ENCODE data around the gene TP53INP2.
A peak's percentile ranks its signal among the peaks of the same experiment; 100 is the strongest.
"Not testable (repeated sequence)": the region's sequence is repeated elsewhere in the genome, so short reads cannot be mapped to it uniquely, and the experiment has no call there.

TP53INP2 gene

DNA sequence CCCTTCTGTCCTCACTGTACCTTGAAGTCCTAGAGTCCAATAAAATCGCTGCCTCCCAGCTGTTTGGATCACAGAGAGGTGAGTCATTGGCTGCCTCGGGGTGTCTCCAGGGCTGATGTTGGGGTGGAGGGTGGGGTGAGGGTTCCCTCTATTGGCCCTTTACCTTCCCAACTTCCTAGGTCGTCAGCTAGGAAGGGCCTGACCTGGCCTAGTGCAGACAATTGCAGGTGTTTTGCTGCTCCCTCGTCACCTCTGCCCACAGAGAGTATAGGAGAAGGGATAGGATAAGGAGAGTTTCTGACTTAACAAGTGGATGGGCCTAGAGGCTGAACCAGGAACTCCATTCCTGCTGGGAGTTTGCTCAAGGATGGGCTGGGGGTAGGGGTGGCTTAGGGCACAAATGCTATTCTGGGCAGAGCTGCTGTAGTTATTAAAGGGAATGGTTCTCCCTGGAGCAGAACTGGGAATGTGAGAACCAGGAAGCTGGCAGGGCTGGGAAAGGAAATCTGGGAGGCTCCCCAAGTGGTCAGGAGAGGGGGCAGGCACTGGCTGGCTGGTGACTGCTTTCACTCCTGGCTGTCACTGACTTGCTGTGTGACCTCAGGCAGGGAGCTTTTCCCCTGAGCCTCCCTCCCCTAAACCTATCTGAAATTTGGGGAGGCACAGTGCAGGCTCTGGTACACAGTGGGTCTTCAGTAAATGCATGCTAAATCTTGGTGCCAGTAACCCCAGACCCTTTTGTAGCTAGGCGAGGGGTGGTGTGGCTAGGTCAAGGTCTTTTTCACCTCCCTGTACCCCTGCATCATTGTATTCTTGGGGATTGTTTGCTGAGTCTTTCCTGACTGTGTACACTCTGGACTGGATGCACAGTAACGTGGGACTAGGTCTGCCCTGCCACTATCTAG is 1.5 kb downstream of the TP53INP2 start:
- no peak for DNase-seq (ENCODE audit: low read depth, low spot score)

DNA sequence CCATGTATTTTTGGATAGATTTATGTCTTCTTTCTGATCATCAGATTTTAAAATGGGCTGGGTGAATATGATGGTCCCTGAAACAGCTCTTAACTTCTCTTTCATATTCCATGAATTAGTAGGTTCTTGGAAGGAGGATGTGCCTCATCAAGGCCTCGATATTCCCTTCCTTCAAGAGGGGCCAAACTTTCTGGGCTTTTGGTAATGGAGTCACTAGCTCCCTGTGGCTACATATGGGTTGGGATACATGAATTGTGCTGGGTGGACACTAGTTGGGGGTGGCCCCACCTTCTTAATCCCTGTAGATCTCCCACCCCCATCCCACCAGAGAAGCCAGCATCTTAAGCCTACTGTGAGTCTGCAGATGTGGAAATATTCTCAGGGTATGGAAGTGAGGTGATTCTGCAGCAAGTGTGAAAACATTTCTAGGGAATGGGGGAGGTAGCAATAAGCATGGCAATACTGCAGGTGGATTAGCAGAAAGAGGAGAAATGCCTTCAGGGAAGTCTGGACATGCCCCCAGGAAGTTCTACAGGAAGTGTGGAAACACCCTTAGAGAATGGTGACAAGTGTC is 2.2 kb downstream of the TP53INP2 start:
- no peak for DNase-seq (ENCODE audit: low read depth, low spot score)

DNA sequence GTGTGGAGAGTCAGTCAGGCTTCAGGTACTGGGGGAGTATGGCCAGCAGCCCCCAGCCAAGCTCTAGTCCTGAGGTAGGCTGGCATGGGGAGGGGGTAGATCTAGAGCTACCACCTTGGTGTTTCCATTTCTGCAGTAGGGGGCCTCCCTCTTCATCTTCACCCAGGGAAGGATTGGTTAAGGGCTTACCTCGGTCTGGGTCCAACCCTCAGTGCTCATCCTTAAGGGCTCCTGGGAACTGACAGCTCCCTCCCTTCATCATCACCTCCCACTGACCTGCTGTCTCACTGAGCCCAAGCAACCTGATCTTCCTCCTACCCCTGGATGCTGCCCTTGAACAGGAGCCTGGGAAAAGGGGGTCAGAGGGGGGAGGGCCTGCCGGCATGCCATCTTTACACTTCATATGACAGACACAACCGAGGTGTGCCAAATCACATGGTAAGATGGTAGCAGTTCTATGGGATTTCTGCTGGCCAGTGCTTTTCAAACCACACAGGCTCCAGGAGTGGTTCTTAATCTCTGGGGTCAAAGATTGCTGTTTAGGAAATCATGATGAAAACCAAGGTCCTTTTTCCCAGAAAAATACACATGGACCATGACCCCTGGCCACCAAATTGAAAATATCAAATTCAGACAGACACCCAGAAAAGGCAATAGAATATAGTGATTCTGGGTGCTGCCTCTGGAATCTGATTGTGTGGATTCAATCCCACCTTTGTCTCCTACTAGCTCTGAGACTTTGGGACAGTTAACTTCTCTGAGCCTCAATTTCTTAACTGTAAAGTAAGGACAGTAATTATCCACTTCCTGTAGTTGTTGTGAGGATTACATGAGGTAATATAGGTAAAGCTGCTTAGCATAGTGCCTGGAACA is 3.0 kb downstream of the TP53INP2 start:
- no peak for DNase-seq (ENCODE audit: low read depth, low spot score)

DNA sequence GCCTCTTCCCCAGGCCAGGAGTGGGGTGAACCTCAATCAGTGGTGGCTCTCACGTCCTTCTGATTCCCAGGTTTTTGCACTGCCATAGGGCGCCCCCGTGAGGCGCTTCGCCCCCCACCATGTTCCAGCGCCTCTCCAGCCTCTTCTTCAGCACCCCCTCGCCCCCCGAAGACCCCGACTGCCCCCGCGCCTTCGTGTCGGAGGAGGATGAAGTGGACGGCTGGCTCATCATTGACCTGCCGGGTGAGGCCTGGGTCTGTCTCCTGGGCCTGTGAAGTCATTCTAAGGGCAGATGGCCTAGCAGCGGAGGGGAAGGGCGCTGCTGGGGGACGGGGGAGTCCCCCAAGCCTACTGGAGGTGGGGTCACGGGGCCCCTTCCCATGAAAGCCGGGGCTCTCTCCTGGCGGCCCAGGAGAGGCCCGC is 4.5 kb downstream of the TP53INP2 start:
- no peak for DNase-seq (ENCODE audit: low read depth, low spot score)

DNA sequence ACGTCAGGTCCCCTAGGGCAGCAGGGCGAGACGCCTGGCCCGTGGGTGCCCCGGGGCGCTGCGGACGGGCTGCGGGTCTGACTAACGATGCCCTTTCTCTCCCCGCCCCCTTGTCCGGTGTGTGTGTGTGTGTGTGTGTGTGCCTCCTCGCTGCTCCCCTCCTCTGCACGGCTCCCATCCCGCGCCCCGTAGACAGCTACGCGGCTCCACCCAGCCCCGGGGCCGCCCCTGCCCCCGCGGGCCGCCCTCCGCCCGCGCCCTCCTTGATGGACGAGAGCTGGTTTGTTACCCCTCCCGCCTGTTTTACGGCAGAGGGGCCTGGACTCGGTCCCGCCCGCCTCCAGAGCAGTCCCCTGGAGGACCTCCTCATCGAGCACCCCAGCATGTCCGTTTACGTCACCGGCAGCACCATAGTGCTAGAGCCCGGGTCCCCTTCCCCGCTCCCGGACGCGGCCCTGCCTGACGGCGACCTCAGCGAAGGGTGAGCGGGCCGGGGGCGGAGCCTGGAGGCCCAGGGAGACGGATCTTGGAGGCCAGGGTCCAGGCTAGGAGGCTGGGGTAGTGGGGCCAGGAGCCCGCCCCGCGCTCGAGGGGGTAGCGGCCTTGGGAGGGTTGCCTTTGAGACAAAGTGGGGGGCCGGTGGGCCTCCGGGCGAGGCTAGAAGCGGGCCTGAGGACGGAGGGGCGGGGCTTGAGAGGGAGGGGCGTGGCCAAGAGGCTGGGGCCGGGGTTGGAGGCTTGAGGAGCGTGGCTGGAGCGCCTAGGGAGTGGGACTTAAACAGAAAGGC is 5.1 kb downstream of the TP53INP2 start:
- peak; percentile 52 for DNase-seq (ENCODE audit: low read depth, low spot score)

DNA sequence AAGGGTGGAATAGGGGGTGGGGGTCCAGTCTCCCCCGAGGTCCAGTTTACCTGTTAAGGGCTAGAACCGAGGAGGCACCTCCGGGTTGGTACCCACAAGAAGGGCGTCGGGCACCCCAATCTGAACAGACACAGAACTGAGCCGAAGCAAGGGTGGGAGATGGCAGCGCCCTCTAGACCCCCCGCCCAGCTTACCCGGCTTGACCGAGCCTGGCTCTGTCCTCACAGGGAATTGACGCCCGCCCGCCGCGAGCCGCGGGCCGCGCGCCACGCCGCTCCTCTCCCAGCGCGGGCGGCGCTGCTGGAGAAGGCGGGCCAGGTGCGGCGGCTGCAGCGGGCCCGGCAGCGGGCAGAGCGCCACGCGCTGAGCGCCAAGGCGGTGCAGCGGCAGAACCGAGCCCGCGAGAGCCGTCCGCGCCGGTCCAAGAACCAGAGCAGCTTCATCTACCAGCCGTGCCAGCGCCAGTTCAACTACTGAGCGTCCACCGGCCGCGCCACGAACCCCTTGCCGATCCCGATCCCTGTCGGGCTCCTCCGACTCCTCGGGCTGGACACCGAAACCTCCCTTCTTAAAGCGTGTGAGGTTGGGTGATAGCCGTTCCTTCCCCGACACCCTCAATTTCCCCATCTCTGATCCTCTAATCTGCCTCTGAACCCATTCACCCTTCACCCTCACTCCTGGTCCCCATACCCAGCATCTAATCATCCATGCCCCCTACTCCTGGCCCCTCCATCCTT is 5.9 kb downstream of the TP53INP2 start:
- DNase-seq (ENCODE audit: low read depth, low spot score), result no peak

DNA sequence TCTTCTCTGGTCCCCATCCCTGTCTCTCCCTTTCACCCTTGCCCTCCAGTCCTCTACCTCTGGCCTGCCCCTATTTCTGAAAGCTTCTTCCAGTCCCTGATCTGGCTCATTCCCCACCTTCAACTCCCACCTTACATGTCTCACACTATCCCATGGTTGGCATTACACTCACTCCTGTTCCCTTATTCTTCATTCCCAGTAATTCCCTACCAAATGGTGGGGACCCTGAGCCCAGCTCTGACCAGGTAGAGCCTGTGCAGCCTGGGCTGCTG is 6.4 kb downstream of the TP53INP2 start:
- no peak for DNase-seq (ENCODE audit: low read depth, low spot score)

DNA sequence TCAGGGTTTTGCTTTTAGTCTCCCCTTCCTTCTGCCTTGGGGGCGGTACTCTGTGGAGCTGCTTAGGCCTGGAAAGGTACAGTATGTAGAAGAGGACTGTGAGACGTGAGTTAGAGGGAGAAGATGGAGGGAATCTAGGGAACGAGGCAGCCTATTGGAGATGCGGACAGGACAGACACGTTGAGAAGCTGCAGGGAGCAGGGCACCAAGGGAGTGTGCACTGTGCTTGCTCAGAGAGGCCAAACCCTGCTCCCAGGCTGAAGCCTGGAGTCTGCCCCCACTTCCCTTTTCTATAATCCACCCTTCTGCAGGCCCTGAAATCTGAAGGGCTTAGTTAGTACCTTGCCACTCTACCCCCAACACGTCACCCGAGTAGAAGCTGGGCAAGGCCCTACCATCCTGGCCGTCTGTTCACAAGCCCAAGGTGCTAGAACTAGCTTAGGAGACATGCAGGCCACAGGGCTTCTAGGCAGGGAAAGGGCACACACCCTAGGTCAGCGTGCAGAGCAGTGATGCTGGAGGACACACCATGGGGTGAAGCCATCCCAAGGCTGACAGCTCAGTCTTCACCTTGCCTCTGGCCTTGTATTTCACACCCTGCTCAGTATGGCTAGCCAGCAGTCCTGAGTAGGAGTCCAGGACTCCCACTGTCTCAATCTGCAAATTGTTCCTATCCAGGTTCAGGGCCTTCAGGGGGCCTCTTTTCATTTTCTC is 6.9 kb downstream of the TP53INP2 start:
- DNase-seq (ENCODE audit: low read depth, low spot score), result no peak

DNA sequence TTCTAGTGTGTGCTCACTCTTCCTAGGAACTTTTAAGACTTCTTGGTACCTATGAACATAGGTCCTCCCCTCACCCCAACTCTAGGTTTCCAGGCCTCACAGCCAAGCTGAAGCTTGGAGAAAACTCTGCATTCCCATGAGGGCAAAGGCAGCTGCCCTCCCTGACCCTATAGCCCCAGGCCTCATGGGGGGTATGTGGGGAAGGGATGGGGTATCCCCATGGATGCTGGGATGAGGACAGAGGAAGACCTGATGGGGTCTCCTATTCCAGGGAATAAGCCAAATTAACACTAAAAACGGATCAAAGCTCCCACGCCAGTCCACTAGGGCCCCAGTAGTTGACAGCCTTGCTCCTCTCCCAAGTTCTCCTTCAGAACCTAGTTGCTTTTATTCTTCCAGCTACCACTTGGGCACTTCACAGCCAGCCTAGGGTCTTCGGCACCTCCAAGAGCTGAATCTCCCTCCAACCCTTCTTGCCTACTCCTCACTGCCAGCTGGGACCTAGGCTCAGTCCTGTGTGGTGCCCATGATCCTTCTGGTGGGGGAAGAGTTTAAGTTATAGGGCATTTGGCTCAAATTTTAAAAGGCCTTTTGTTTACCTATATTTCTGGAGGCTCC is 7.8 kb downstream of the TP53INP2 start:
- DNase-seq (ENCODE audit: low read depth, low spot score), result no peak

DNA sequence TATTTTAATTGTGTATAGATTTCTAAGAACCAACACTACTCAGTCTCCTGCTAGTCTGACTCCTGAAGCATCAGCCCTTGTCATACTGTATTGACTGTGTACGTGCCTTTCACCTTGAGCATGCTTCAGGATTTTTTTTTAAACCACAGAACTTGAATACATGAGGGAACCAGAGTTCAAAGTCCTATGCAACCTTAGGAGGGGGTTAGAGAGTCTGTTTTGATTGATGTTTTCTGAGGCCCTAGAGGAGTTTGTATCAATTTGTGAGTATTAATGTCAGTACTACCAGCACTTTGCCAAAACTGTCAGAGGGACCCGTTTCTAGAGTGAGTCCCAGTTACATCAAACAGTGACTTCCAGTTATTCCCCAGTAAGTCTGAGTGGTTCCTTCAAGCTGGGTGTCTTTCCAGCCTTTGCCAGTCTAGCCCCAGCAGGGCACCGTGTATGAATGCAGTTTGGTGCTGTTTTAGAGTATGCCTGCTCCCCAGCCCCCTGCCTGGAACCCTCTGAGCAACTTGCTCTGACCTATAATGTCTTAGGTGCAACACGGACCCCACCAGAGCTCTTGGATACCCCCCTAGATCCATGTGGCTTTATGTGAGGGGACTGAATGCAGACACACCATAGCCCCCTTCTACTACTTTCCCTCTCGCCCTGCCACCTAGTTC is 8.5 kb downstream of the TP53INP2 start:
- no peak for DNase-seq (ENCODE audit: low read depth, low spot score)

DNA sequence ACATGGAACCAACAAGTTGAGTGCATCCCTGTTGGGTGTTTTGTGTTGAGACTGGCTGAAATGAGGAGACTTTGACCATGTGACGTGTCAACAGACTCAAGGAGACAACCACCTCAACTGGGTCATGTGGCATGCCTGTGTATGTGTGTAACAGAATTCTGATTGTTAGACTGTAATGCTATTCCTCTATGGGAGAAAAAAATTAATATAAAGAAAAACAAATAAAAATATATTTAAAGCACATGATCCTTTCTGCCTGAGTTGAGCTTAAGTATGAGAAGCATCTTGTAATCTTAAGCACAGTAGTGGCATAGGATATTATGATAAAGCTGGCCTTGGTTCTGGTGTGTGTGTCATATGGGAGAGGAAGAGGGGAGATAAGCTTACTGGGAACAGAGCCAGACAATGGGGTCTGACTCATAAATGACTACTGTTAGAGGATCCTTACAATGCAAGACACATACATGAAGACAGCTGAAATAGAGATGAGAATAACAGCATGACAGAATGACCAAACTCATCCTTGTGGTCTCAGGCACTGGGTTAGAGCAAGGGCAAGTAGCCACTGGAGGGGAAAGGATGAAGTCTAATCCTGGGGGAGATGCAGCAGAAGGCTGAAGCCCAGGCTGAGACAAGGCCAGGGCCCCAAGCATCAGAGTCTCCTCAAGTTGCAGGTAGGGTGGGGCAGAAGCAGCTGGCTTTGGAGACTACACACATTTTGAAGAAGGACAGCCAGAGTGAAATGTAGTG is 9.2 kb downstream of the TP53INP2 start:
- no peak for DNase-seq (ENCODE audit: low read depth, low spot score)

DNA sequence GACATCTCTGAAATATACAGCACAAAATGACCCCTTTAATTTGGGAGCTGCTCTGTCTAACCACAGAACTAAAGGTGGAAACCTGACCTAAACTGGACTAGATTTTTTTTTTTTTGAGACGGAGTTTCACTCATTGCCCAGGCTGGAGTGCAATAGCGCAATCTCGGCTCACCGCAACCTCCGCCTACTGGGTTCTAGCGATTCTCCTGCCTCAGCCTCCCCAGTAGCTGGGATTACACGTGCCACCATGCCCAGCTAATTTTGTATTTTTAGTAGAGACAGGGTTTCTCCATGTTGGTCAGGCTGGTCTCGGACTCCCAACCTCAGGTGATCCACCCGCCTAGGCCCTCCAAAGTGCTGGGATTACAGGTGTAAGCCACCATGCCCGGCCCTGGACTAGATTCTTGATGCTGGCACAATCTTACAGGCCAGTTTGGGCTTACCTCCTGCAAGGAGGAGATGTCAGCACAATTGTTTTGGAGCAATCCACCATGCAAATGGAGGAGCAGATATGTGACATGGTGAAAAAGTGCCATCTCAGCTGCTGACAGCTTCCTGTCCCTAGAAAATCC is 9.9 kb downstream of the TP53INP2 start:
- DNase-seq (ENCODE audit: low read depth, low spot score), result not testable (repeated sequence)

DNA sequence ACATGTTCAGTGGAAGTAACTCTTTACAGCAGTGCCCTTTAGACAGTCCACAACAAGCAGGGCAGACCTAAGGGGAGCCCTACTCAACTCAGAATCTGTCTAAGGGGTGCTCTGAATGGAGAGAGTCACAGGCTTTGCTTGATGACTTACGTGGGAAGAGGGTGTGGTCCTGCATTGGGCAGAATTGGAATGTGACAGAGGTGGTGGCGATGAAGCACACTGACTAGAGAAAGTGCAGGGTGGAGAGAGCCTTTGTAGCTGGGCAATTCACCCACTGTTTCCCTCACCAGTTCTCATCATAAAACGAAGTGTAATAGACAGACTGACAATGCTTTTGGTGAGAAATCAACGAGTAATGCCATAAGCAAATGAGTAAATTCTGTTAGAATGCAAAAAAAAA is 11.2 kb downstream of the TP53INP2 start:
- DNase-seq (ENCODE audit: low read depth, low spot score), result no peak

DNA sequence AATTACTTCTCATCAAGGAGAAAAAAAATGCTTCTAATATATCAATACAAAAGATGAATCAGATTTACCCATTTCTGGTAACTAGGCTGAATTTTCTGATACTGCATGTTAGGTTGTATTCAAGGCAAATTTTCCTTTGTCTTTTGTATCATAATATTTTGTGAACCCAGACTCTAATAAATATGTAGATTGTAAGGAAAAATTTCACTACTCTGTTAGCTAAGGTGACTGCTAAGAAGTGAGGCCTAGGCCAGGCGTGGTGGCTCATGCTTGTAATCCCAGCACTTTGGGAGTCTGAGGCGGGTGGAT is 12.7 kb downstream of the TP53INP2 start:
- DNase-seq (ENCODE audit: low read depth, low spot score), result no peak

DNA sequence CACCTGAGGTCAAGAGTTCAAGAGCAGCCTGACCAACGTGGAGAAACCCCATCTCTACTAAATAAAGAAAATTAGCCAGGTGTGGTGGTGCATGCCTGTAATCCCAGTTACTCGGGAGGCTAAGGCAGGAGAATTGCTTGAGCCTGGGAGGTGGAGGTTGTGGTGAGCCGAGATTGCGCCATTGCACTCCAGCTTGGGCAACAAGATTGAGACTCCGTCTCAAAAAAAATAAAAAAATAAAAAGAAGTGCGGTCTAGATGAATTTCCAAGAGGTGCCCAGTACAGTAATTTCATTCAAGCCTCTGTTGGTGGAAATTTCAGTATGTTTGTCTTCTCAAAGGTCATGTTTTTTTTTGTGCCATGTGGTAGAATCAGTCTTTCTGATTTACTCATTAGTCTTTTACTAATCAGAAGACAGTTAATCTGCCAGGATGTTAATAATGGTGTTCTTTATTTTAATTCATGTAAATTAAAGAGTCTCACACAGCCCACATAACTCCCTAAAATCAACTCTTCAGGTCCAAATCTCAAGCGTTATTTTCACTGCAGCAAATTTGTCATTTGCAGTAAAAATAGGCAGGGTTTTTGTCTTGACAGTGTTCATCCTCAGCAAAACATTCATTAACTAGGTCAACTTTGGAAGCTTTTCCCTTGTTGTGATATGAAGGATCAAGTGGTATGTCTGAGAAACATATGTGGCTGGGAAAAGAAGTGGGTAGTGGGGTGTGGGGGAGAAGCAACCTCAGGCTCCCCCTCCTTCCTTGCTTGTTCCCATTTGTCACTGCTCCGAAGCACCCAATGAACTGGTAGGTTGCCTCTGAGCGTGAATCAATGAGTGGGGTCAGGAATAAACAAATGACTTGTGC is 13.3 kb downstream of the TP53INP2 start:
- no peak for DNase-seq (ENCODE audit: low read depth, low spot score)

DNA sequence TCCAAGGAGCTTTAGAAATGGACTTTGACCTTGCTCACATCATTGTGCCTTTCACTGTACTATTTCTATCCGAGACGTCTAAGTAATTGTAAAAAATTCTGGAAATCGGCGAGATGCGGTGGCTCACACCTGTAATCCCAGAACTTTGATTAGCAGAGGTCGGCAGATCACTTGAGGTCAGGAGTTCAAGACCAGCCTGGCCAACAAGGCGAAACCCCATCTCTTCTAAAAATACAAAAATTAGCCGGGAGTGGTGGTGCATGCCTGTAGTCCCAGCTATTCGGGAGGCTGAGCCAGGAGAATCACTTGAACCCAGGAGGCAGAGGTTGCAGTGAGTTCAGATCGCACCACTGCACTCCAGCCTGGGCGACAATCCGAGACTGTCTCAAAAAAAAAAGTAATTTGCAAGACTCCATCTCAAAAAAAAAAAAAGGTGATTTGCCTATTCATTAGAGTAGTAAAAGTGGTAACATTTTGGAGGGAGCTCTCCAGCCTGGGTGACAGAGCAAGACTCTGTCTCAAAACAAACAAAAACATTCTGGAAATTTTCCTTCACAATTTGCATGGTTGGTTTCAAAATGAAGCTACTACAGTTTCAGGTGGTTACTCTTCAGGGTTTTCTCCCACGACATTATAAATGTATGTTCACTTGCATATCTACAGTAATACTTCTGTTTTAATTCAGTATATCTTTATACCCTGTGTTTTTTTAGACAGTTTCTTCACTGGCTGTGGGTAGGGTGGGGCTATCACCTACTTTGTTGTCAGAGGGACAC is 15.3 kb downstream of the TP53INP2 start:
- not testable (repeated sequence) for DNase-seq (ENCODE audit: low read depth, low spot score)

DNA sequence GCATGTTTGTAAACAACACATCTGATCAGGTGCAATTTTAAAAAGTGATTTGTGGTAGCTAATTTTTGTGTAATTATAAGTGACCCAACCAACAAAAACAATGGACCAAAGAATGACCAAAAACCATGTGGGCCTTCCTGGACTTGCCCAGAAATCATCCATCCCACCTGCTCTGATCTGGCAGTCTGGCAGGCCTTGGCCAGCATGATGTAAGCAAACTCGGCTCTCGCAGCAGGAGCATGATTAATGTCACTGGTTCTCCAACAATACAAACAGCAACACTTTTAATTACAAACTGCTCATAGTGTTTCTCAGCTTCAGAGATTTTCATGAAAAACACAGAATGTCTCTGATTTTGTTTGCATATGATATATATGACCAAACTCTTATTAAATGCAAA is 16.1 kb downstream of the TP53INP2 start:
- DNase-seq (ENCODE audit: low read depth, low spot score), result no peak
